Lower leg skin (tissue), 3 donors: ENCODE results near the gene ZRSR2.

Experiments used
- POLR2A ChIP-seq, 2 donors: fragments of 450-650 bp; IDR thresholded peaks; one replicate each; pipeline ENCODE4 v1.6.1; 2016 to 2017; ENCODE audit warnings: antibody characterized with exemption in 2 of 2, mild to moderate bottlenecking in 1 of 2, moderate library complexity in 1 of 2
- TF ChIP-seq, protein P1 (sequence below), 3 donors: fragments of 450-650 bp; IDR thresholded peaks; one replicate each; pipeline ENCODE4 v1.5.1; 2016; ENCODE audit warnings: antibody characterized with exemption in 3 of 3, mild to moderate bottlenecking in 3 of 3, moderate library complexity in 2 of 3

DNA sequence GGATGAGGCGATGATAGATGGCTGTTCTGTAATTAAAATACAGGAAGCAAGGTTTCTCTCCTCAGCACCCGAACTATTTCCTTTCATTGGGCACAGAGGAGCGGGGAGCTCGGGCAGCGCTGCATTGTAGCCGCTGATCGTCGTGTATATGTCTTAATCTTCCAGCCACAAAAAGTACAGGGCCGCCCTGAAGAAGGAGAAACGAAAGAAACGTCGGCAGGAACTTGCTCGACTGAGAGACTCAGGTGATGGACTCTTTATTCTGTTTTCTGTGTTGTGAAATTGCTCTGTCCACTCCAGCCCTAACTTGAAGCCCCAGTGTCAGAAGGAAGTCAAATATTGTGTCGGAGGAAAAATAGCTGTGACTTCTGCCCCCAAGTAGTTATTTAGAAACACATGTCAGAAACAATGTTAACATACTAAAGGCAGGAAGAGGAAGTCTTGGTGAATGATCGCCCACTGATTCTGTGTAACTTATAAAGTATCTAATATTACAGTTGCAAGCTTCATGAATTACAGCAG lies 546 bp downstream of the ZRSR2 start:
- no peak for TF ChIP-seq POLR2A (IDR thresholded peaks at IDR 0.05)
- TF ChIP-seq, protein P1, sequence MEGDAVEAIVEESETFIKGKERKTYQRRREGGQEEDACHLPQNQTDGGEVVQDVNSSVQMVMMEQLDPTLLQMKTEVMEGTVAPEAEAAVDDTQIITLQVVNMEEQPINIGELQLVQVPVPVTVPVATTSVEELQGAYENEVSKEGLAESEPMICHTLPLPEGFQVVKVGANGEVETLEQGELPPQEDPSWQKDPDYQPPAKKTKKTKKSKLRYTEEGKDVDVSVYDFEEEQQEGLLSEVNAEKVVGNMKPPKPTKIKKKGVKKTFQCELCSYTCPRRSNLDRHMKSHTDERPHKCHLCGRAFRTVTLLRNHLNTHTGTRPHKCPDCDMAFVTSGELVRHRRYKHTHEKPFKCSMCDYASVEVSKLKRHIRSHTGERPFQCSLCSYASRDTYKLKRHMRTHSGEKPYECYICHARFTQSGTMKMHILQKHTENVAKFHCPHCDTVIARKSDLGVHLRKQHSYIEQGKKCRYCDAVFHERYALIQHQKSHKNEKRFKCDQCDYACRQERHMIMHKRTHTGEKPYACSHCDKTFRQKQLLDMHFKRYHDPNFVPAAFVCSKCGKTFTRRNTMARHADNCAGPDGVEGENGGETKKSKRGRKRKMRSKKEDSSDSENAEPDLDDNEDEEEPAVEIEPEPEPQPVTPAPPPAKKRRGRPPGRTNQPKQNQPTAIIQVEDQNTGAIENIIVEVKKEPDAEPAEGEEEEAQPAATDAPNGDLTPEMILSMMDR (IDR thresholded peaks at IDR 0.05) = no peak
